ENCODE results near the gene C1QL3. TPM values are rescaled to one million over a fixed set of nuclear protein-coding genes. Genes with fewer than 3 reads are reported as not detected.

Gene C1QL3
- total RNA-seq, 8 experiments from 2014 or later: 0.18 to 4.0 (median 1.7) TPM; not detected in 1

- no peak for ATAC-seq (replicated peaks in 6 of 8)
- Histone ChIP-seq H3K4me3 (no peak overlapping the region), H3K4me1 (replicated peaks in 1 of 2) (peaks cover 0 to 6% of the 10 kb centered on the region in 2 donors), H3K27ac (no peak overlapping the region)
- in situ Hi-C loops (cut with MboI; ENCODE audit: low pct_unique_long_range_greater_than_20kb in 2 of 9, low sequenced_read_pairs in 9 of 9, unreplicated experiment in 9 of 9): no loop called here
- 83 to 100% (median 93%) methylated on average over 1 to 10 of the region's 11 CpGs for WGBS, 10 experiments
Observed at GRCh38 chr10:16483241-16483917, 38.3 kb downstream of the C1QL3 start.

- ATAC-seq (replicated peaks in 6 of 8): peak in 2 of 8 experiments; percentile 42 to 68
- WGBS, 10 experiments: 33 to 100% (median 79%) methylated on average over 1 to 4 of the region's 5 CpGs; no CpG with 5 or more reads in 1 of the 10 experiments
- in situ Hi-C loops (cut with MboI; ENCODE audit: low pct_unique_long_range_greater_than_20kb in 2 of 9, low sequenced_read_pairs in 9 of 9, unreplicated experiment in 9 of 9): no loop called here
Observed at GRCh38 chr10:16481052-16481728, 40.5 kb downstream of the C1QL3 start.

DNA sequence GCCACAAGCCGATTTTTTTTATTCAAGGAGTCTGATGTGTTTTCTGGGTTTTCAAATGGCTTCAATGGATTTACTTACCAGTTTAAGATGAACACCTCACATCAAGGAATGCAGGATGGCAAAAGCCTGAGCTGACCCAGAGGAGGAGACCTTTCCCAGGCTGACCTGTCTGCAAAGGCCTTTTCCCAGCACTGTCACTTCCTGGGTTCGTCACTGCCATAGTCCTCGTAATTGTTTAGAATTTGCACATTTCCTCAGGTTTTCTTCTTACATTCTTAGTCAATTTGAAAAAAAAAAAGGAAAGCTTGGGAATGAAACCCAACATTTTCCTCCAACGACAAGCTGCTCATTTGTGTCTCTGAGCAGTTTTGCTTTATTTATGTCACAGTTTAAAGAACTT lies 42.9 kb downstream of the C1QL3 start:
- in situ Hi-C loops (cut with MboI; ENCODE audit: low pct_unique_long_range_greater_than_20kb in 2 of 9, low sequenced_read_pairs in 9 of 9, unreplicated experiment in 9 of 9): no loop called here
- H3K4me1 ChIP-seq (replicated peaks in 1 of 2): peaks cover 0 to 6% of the 10 kb centered on the region in 2 donors
- no peak for ATAC-seq (replicated peaks in 6 of 8)
- no peak overlapping the region for H3K27ac ChIP-seq
- no peak overlapping the region for H3K4me3 ChIP-seq
- 72 to 100% (median 87%) methylated on average over 1 to 4 of the region's 4 CpGs; no CpG with 5 or more reads in 1 of the 10 experiments for WGBS, 10 experiments

More at GRCh38 chr10:16481052-16481728, 40.5 kb downstream of the C1QL3 start:
- H3K27ac ChIP-seq: no peak overlapping the region
- no peak overlapping the region for H3K4me3 ChIP-seq
- peaks cover 0 to 6% of the 10 kb centered on the region in 2 donors for H3K4me1 ChIP-seq (replicated peaks in 1 of 2)

- H3K27ac ChIP-seq: no peak overlapping the region
- in situ Hi-C loops (cut with MboI; ENCODE audit: low pct_unique_long_range_greater_than_20kb in 2 of 9, low sequenced_read_pairs in 9 of 9, unreplicated experiment in 9 of 9): no loop called here
- H3K4me3 ChIP-seq: no peak overlapping the region
- no peak for ATAC-seq (replicated peaks in 6 of 8)
- peaks cover 0 to 6% of the 10 kb centered on the region in 2 donors for H3K4me1 ChIP-seq (replicated peaks in 1 of 2)
- 50 to 100% (median 83%) methylated on average over 1 of the region's 1 CpG; no CpG with 5 or more reads in 5 of the 10 experiments for WGBS, 10 experiments
Observed at GRCh38 chr10:16477757-16478156, 43.9 kb downstream of the C1QL3 start.

DNA sequence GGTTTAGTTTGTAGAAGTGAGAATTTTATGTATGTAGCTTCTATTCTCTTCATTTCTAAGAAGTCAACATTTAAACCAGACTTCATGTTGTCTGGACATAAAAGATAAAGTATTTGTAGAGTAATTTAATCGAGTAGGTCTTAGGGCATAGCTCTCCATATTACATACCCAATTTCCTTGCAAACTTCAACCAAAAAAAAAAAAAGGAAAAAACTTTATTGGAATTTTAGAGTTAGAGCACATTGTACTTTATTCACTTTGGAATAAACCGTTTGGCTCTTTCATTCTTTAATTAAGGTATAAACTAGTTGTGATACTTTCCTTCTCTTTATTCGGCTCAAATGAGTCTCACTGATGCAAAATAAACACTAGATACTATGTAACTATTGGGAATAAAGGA lies 48.9 kb downstream of the C1QL3 start:
- Histone ChIP-seq H3K4me3 (no peak overlapping the region), H3K4me1 (replicated peaks in 1 of 2) (peaks cover 0 to 4% of the 10 kb centered on the region in 2 donors), H3K27ac (no peak overlapping the region)
- in situ Hi-C loops (cut with MboI; ENCODE audit: low pct_unique_long_range_greater_than_20kb in 2 of 9, low sequenced_read_pairs in 9 of 9, unreplicated experiment in 9 of 9): no loop called here
- ATAC-seq (replicated peaks in 6 of 8): no peak
- WGBS, 10 experiments: 50 to 95% (median 85%) methylated on average over 2 to 3 of the region's 3 CpGs; no CpG with 5 or more reads in 3 of the 10 experiments

DNA sequence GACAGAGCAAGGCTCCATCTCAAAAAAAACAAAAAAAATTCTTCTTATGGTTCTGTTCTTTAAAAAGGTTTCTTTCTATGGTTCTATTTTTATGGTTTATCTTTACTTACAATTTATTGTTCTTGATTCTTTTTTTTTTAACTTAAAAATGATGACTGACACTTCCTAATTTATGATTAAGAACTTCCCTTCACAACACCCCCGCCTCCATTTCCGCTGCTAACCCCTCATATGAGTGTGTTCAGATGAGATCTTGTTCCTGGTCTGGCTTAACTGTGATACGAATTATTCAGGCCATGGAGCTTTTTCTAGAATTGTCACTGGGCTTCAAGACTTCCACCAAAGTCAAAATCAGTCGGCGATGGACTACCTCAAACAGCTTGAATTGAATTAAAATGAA lies 50.9 kb downstream of the C1QL3 start:
- 66 to 100% (median 93%) methylated on average over 1 to 5 of the region's 5 CpGs; no CpG with 5 or more reads in 2 of the 10 experiments for WGBS, 10 experiments
- no peak overlapping the region for H3K4me3 ChIP-seq
- no peak overlapping the region for H3K27ac ChIP-seq
- H3K4me1 ChIP-seq (replicated peaks in 1 of 2): peaks cover 0 to 4% of the 10 kb centered on the region in 2 donors
- ATAC-seq (replicated peaks in 6 of 8): no peak
- in situ Hi-C loops (cut with MboI; ENCODE audit: low pct_unique_long_range_greater_than_20kb in 2 of 9, low sequenced_read_pairs in 9 of 9, unreplicated experiment in 9 of 9): no loop called here

DNA sequence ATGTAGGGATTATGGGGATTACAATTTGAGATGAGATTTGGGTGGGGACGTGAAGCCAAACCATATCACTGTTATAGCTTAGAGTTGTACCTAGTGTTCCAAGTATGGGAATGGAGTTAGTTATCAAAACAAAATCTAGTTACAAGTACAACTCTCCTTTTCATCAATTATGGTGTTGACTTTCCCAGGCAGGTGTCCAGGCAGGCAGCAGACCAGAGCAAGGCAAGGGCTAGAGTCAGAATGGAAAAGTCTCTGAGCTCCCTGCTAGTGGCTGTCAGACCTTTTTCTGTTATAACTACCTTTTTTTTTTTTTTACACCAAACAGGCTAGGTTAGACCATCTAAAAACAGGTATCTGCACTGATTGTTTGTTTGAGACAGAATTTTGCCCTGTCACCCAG lies 55.7 kb downstream of the C1QL3 start:
- ATAC-seq (replicated peaks in 6 of 8): no peak

More for the DNA sequence above, 55.7 kb downstream of the C1QL3 start:
- in situ Hi-C loops (cut with MboI; ENCODE audit: low pct_unique_long_range_greater_than_20kb in 2 of 9, low sequenced_read_pairs in 9 of 9, unreplicated experiment in 9 of 9): no loop called here
- WGBS, 10 experiments: 100% methylated on average over 1 of the region's 1 CpG; no CpG with 5 or more reads in 9 of the 10 experiments
- H3K4me3 ChIP-seq: no peak overlapping the region
- no peak overlapping the region for H3K27ac ChIP-seq
- no peaks in the 10 kb centered on the region for H3K4me1 ChIP-seq (replicated peaks in 1 of 2)

Other genes starting within 250 kb of the C1QL3 start
- 10 to 100 TPM in 1 of 8 experiments, 1 to 10 TPM in 7; 2.1 to 10.7 (median 3.5) TPM for gene PTER, start 84.9 kb downstream of the C1QL3 start, total RNA-seq

All from motor neuron (in vitro differentiated cells).